DMS 273 (cell line): ENCODE measurements around the gene FLOT2.
"Not testable (repeated sequence)": the region's sequence is repeated elsewhere in the genome, so short reads cannot be mapped to it uniquely, and the experiment has no call there.

Source experiments
- DNase-seq: peaks from one replicate; lab custom pipeline; 2025; ENCODE audit not compliant: unreplicated experiment; lab: John Stamatoyannopoulos, UW

Gene FLOT2

DNA sequence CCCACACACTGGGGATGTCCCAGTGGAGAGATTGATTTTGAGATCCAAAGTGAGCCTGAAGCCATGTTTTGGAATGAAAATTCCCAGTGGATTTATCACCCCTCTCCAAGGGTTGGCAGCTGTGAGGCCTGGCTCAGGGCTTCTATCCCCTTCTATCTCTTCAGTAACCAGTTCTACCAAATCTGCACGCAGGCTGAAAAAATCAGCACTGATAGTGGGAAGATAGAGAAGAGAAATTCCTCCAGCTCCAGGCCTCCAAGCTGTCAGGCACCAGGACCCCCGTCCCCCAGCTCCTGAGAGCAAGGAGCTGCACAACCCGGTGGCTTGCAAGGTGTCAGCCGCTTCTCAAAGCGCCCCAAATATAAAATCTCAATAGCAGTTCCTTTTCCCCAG, 1.0 kb downstream of the FLOT2 start:
- peak; percentile 52 for DNase-seq

DNA sequence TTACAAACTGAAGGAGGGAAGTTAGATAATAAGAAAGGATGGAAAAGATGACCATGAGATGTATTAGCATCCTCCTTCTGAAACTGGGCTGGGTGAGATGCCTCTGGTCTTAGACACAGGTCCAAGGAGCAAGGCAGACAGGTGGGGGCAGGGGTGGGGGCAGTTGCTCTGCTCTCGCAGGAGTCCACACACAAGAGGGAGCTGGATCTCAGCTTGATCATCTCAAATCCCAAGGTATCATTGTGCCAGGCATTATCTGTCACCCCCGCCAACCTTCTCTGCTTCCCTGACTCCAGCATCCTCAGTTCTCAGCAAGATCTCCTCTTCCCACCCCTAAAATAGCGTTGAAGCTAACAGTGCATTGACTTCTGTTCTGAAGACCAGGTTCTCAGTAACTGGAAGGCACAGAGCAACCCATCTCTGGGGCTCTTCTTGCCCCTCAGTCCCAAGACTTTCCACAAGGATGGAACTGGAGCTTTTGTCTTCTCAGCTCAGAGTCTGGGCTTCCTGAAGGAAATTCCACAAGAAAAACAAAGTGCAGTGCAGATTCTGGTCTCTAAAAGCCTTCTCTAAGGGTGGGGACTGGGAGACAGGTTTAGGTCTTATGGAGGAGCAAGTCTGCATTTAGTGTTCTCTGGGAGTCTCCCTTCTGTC, 1.6 kb downstream of the FLOT2 start:
- no peak for DNase-seq

DNA sequence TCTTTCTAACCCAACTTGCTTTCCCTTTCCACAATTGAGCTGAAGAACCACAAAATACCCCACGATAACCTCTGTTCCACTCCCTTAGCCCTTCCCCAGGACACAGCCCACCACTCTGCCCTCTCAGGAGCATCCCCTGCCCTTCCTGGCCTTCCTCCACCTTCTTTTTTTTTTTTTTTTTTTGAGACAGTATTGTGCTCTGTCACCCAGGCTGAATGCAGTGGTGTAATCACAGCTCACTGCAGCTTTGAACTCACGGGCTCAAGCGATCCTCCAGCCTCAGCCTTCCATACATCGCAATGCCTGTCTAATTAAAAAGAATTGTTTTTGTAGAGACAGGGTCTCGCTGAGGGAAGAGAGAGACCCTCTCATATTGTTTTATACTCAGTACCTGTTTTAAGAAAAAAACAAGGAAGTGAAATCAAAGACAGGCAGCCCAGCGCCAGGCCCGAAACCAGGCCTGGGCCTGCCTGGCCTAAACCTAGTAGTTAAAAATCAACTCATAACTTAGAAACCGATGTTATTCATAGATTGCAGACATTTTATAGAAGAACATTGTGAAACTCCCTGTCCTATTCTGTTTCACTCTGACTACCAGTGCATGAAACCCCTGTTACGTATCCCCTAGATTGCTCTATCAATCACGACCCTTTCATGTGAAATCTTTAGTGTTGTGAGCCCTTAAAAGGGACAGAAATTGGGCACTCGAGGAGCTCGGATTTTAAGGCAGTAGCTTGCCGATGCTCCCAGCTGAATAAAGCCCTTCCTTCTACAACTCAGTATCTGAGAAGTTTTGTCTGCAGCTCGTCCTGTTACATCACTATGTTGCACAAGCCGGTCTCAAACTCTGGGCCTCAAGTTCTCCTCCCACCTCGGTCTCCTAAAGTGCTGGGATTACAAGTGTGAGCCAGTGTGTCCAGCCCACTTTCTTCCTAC, 4.0 kb downstream of the FLOT2 start:
- DNase-seq, result not testable (repeated sequence)

DNA sequence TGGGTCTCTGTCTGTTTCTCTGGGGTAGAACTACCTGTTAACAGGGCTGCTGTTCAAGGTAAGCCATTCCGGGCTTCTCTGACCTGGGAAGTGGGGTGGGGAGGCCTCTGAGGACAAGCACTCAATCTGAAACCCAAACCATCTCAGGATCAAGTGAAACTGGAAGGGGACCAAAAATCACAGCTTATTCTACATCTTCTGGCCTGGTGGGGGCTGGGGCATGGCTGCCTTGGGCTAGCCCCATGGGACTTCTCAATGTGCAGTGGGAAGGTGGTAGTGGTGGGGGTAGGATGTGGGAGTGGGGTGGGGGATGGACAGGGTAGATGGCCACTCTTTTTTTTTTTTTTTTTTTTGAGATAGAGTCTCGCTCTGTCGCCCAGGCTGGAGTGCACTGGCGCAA, 5.5 kb downstream of the FLOT2 start:
- no peak for DNase-seq

DNA sequence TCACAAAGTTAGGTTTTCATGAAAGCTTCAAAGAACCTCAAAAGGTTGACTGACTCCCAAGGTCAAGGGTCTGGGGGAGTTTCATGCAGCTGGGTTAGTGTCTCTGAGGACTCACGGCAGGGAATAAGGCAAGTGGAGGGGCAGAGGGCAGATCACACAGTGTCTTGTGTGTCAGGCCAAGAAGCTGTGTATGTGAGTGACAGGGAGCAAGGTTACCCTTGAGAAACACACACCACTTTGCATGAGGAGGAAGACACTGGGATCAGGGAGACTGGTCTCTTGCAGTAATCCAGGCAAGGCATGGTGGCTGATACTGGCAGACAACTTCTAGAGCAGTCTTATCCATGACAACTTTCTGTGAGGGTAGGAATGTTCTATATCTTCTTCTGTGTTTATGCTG, 6.3 kb downstream of the FLOT2 start:
- no peak for DNase-seq

DNA sequence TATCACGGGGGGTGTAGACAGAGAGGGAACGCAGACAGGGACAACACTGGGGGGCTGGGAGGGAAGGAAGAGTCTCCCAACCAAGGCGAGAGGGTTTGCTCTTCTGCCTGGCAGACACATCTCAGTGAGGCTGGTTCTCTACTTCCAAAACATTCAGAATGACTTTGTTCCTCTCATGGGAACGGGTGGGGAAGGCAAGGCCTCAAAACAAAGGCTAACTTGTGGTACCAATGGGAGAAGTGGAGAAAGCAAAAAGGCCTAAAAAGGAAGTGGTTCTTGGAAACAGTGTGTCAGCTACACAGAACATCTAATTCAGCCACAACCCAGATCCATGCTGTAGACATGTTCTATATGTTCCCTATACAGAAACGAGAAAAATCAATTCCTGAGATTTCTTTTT, 7.5 kb downstream of the FLOT2 start:
- no peak for DNase-seq

DNA sequence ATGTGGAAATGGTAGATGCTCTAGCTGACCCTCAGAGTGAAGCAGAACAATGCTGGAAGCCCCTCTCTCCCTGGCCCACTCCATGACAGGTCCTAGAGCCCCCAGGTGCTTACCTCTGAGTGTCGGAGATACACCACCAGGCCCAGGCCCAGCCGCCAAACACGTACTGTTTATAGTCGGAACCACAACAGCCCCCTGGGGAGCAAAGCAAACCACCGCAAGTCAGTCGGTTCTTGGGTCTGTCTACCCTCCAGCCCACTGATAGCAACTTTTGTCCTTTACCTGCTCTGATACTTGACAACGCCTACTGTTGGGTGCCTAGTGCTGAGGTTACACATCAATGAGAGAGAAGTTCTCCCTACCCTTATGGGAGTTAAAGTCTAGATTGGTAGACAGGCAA, 8.7 kb downstream of the FLOT2 start:
- DNase-seq, result no peak

DNA sequence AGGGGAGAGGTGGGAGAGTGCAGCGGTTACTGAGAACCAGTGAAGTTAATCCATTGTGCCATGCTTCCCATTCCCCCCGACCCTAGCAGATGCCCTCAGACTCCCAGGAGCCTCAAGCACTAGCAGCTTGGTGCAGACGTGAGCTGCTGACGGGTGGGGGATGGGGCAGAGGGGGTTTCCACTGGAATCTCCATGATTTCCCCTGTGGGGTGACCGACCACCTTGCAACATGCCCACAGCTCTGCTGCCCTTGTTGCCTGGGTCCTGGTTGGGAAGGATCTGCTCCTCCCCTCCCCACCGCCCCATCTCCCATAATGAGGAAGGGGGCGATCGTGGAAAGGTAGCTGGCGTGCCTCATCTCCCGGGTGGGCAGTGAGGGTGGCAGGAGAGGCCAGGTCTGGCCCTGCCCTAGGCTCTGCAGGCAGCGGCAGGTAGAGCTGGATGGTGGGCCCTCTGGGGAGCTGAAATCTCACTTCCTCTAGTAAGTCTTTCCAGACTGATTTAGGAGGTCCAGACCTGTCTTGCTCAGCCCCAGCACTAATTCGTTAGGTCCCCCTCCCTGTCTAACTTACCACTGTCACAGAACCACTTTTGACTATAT, 9.6 kb downstream of the FLOT2 start:
- DNase-seq, result no peak

DNA sequence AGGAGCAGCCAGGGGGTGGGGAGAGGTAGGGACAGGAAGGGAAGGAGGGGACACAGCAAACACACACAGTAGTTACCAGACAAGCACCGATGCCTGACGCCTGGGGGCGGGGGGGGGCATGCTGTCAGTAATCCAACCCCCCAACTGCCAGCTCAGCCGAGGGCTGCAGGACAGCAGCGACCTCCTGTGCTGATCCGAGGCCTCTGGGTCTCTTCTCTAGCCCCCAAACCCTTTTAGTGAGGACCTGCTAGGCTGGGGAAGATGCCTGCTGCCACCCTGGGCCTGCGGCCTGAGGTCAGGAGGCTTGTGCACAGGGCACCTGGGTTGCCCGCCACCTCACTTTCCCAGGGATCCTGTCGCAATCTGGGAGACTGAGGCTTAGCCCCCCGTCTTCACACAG, 11.6 kb downstream of the FLOT2 start:
- no peak for DNase-seq

DNA sequence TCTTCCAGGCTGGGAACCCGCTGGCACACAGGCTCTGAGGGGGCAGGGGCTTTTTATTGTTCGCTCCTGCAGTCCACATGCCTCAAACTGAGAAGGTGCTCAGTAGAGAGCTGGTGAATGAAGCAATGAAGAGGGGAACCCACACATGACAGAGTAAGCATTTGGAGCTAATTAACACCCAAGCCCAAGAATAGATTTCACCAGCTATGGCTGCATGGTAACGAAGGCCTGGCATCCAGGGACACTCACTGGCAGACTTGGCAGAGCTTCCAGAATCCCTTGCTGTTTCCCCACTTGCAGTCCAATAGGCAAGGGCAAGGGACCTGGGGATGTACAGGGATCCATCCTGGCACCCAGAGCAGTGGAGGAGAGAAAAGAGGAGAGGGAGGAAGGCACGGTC, 12.2 kb downstream of the FLOT2 start:
- DNase-seq, result no peak

DNA sequence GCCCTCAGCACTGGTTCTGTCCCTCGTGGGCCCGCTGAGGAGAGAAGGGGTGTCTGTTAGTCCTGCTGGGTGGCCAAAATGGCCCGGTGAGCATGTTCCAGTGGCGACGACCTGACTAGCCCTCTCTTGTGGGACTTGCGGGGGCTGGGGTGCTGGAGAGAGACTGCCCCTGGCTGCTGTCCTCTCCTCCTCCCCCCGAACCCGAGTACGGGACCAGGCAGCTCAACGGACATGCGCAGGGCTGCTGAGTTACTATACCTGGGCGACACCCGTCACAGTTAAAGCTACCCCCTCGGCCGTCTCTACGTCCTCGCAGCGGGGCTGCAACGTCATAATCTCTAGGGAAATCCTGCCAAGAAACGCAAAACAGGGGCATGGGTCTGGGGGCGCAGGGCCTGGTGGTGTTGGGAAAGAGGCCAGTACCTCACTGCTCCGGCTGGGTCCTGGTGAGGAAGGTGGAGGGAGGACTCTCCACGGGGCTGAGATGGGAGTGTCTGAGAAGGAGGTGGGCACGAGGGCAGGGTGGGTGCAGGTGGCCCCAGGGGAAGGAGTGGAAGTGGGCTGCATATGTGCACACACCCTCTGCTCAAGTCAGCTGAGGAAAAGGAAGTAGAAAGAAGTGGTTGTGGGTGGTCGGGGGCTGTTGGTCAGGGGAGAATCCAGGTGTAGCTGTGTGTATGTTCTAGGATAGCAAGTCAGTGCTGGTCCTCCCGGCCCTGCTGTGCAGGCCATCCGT, 13.4 kb downstream of the FLOT2 start:
- DNase-seq, result no peak

DNA sequence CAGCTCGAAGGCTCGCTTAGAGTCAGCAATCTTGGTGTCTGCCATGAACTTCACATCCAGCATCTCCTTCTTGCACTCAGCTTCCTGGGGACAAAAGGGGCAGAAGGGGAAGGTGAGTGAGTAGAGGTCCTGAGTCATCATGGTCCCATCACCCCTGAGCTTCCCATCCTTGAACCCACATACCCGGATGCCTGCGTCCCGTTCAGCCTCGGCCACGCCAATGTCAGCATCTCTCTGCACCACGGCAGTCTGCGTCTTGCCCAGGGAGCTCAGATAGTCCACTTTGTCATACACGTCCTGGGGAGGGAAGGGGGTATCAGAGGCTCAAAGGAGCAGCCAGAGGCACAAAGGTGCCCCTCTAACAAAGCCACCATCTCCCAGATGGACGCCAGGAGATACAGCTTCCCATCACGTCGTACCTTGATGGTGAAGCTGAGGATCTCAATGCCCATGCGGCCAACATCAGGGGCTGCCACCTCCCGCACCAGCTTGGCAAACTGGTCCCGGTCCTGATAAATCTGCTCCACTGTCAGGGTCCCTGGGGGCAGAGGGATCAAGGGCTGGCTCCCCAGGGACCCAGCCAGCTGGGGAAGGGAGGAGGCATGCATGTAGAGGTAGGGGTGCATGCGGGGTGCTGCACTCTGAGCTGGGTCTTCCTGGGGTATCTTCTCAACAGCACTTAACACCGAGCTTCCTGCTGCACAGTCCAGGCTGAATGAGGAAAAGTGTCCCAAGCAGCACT, 15.2 kb downstream of the FLOT2 start:
- no peak for DNase-seq

DNA sequence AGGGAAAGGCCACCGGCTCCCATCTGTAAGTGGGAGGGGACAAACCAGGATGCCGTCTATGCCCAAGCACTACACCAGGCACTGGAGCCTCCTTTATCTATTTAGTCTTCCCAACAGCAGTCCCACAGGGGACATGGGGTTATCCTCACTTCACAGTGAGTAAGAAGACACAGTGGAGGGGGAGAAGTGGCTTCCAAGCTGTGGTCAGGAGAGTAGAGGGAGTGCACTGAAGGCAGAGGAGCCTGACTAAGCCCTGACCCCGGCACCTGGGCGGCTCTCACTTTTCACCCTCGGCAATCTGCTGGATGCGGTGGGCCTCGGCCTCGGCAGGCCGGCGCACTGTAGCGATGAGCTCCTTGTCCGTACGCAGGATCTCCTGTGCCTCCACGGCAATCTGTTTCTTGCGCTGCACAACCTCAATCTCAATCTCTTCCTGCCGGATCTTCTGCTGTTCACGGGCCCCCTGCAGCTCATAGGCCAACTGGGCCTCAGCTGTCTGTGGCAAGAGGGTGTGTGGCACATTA, 15.9 kb downstream of the FLOT2 start:
- DNase-seq, result no peak

DNA sequence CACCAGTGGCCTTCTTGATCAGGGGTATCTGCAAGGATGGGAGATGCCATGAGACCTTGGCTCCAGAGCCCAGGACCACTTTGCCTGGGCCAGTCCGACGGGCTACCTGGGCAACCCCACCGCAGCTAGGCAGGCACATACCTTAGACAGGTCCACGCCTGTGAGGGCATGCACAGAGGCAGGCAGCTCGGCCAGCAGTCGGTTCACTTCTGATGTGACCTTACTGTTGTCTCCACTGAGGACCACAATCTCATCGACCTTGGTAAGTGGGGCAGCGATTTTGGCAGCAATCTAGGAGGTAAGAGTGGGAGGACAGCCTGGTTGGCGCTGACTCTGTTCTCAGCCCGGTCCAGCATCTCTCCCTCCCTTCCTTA, 17.0 kb downstream of the FLOT2 start:
- no peak for DNase-seq

DNA sequence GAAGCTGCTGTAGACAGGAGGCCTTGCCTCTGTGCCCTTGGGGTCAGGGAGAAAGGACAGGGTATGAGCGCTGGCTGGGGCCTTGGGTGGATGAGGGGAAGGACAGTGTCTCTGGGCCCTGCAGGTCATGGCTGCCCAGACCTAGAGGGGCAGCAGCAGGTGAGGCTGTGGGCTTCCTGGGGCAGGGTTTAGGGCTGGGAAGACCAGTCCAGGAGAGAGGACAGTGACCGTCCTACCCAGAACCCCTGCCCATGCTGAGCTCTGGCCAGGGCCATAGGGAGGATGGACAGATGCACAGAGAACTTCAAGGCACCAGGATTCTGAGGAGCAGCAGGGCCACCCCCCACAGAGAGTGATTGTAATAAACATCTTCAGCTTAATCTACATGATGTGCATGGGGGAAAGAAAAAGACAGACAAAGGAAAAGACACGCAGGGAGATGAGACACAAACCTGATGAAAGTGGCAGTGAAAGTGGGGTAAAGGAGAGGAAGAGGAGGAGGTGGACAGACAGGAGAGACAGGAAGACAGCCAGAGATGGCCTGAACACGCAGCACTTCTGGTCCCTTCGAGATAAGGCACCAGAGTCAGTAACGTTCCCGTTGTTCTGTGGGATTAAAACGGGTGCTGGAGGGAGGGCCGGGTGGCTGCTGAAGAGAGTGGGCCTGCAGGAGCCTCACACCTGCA, 17.5 kb downstream of the FLOT2 start:
- no peak for DNase-seq

DNA sequence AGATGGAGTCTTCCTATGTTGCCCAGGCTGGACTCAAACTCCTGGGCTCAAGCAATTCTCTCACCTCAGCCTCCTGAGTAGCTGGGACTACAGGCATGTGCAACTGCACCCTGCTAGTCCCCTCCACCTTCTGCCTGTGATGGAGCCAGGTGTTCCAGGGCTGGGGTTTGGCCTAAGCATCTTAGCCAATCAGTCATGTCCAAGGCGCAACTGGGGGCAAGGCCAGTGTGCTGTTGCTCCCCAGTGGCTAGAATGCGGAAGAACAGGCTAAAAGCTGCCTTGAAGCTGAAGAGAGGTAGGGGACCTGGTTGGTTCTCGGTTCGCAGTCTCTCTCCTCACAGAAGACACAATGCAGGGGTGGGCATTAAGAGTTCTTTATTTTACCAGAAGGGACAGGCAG, 18.6 kb downstream of the FLOT2 start:
- DNase-seq, result peak; percentile 77

DNA sequence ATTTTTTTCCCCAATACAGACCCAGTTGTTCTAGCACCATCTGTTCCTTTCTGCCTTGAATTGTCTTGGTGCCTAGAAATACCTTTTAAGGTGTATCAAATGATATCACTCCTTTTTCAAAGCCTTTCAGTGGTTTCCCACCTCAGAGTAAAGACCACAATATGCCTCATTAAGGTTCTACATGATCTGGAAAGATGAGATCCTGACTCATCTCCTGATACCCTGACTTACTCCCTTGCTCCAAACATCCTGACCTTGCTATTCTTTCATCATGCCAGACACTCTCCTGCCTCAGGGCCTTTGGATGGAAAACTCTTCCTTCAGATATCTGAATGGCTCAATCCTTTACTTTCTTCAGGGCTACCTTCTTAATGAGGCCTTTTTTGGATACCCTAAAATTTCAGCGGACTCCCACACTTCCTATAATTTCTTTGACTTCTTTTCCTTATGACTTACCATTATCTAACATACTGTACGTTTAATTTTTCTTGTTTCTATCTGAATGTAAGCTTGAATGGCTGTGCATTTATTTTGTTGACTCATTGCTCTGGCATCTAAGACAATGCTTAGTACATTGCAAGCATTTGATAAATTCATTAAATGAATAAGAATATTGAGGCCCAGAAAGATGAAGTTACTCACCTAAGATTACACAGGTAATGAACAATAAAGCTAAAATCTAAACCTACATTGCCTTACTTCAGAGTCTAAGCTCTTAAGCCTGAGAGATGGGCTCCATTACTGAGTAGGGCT, 19.2 kb downstream of the FLOT2 start:
- DNase-seq, result no peak

DNA sequence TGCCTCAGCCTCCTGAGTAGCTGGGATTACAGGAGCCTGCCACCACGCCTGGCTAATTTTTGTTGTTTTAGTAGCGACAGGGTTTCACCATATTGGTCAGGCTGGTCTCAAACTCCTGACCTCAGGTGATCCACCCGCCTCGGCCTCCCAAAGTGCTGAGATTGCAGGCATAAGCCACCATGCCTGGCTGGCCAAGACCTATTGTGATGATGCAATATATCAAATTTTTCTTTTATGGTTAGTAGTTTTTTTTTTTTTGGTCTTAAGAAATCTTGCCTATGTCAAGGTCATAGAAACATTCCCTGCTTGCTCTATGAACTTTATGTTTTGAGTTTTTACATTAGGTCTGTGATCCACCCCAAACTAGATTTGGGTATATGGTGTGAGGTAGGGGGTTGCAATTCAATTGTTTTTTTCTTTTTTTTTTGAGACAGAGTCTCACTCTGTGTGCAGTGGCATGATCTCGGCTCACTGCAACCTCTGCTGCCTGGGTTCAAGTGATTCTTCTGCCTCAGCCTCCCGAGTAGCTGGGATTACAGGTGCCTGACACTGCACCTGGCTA, 20.3 kb downstream of the FLOT2 start:
- not testable (repeated sequence) for DNase-seq
